Measurements from ENCODE around the gene BCKDHA.

DNA sequence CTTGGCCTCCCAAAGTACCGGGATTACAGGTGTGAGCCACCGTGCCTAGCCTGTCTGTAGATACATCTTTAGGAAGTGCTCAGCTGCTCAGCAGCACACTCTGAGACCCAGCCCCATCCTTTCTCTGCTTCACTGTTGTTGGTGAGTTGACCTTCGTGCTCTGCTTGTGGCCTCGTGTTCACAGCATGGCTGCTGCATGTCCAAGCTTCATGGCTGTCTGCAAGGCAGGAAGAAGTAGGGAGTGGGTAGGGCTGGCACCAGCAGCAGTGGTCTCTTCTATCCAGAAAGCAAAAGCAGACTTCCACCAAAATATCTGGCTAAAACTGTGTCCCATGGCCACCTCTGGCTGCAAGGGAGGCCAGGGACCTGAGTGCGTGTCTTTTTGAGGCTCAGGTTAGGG lies 15.3 kb downstream of the BCKDHA start:
- TF ChIP-seq, protein P1, sequence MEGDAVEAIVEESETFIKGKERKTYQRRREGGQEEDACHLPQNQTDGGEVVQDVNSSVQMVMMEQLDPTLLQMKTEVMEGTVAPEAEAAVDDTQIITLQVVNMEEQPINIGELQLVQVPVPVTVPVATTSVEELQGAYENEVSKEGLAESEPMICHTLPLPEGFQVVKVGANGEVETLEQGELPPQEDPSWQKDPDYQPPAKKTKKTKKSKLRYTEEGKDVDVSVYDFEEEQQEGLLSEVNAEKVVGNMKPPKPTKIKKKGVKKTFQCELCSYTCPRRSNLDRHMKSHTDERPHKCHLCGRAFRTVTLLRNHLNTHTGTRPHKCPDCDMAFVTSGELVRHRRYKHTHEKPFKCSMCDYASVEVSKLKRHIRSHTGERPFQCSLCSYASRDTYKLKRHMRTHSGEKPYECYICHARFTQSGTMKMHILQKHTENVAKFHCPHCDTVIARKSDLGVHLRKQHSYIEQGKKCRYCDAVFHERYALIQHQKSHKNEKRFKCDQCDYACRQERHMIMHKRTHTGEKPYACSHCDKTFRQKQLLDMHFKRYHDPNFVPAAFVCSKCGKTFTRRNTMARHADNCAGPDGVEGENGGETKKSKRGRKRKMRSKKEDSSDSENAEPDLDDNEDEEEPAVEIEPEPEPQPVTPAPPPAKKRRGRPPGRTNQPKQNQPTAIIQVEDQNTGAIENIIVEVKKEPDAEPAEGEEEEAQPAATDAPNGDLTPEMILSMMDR (IDR thresholded peaks at IDR 0.05 in 8 of 11, conservative IDR thresholded peaks at IDR 0.05 in 3 of 11), result no peak
- TF ChIP-seq POLR2AphosphoS5 (IDR thresholded peaks at IDR 0.05), result no peak
- no peak for TF ChIP-seq POLR2A (IDR thresholded peaks at IDR 0.05)

Measured in spleen (tissue), 7 donors.